Activated T-helper 17 cell treated with anti-CD3 and anti-CD28 coated beads, Interleukin-2, amount 50 U/mL, for 72 hours (primary cell): ENCODE results near the gene CMSS1. TPM values are rescaled to one million over a fixed set of nuclear protein-coding genes. Genes with fewer than 3 reads are reported as not detected.

Experiments used
- ATAC-seq: fragments of 150-1000 bp; cut with Tn5 transposase; replicated peaks from 2 replicates; pipeline ENCODE4 v1.10.0; 2021; ENCODE audit warnings: mild to moderate bottlenecking, moderate library complexity
- H3K27ac Mint-ChIP-seq: one replicate; pipeline ENCODE4 v1.8.0; 2022; ENCODE audit warnings: mixed read lengths
- H3K27me3 Mint-ChIP-seq: one replicate; pipeline ENCODE4 v1.8.0; 2022; ENCODE audit warnings: mixed read lengths
- H3K36me3 Mint-ChIP-seq: one replicate; pipeline ENCODE4 v1.8.0; 2022; ENCODE audit warnings: low read depth, mild to moderate bottlenecking, mixed read lengths
- H3K4me1 Mint-ChIP-seq: one replicate; pipeline ENCODE4 v1.8.0; 2022; ENCODE audit warnings: mixed read lengths
- H3K4me3 Mint-ChIP-seq: one replicate; pipeline ENCODE4 v1.8.0; 2022; ENCODE audit warnings: mild to moderate bottlenecking, mixed read lengths
- H3K9me3 Mint-ChIP-seq: one replicate; pipeline ENCODE4 v1.8.0; 2022; ENCODE audit warnings: mixed read lengths
- total RNA-seq, 2 donors: library from RNA; stranded (reverse); gene quantifications; one replicate each; pipeline ENCODE4 v1.2.3, GENCODE V29; 2022

The CMSS1 gene
- total RNA-seq, 2 donors from 2014 or later = 29.8 to 67.4 TPM

- Mint-ChIP-seq H3K27ac (no peak overlapping the region), H3K9me3 (peaks cover 6% of the 10 kb centered on the region), H3K4me3 (no peak overlapping the region), H3K36me3 (no peaks in the 10 kb centered on the region), H3K27me3 (no peaks in the 10 kb centered on the region), H3K4me1 (no peaks in the 10 kb centered on the region)
- no peak for ATAC-seq
Measured at GRCh38 chr3:99981138-99981537, 163.5 kb downstream of the CMSS1 start.

- no peak overlapping the region for H3K4me3 Mint-ChIP-seq
- no peak overlapping the region for H3K27ac Mint-ChIP-seq
- H3K9me3 Mint-ChIP-seq = no peaks in the 10 kb centered on the region
- H3K4me1 Mint-ChIP-seq = no peaks in the 10 kb centered on the region
- H3K27me3 Mint-ChIP-seq = no peaks in the 10 kb centered on the region
- H3K36me3 Mint-ChIP-seq = no peaks in the 10 kb centered on the region
- ATAC-seq = no peak
Measured at GRCh38 chr3:99982650-99983049, 165.0 kb downstream of the CMSS1 start.

- no peaks in the 10 kb centered on the region for H3K27me3 Mint-ChIP-seq
- H3K4me1 Mint-ChIP-seq = no peaks in the 10 kb centered on the region
- no peak overlapping the region for H3K27ac Mint-ChIP-seq
- no peak overlapping the region for H3K4me3 Mint-ChIP-seq
- ATAC-seq = no peak
- H3K36me3 Mint-ChIP-seq = no peaks in the 10 kb centered on the region
- H3K9me3 Mint-ChIP-seq = no peaks in the 10 kb centered on the region
Measured at GRCh38 chr3:99984139-99984538, 166.5 kb downstream of the CMSS1 start.

GRCh38 chr3:99984668-99985067 is 167.0 kb downstream of the CMSS1 start:
- H3K36me3 Mint-ChIP-seq = no peaks in the 10 kb centered on the region
- H3K4me1 Mint-ChIP-seq = no peaks in the 10 kb centered on the region
- no peaks in the 10 kb centered on the region for H3K27me3 Mint-ChIP-seq
- H3K27ac Mint-ChIP-seq = no peak overlapping the region
- no peaks in the 10 kb centered on the region for H3K9me3 Mint-ChIP-seq
- ATAC-seq = no peak
- no peak overlapping the region for H3K4me3 Mint-ChIP-seq

GRCh38 chr3:99990179-99990578 is 172.5 kb downstream of the CMSS1 start:
- no peak overlapping the region for H3K4me3 Mint-ChIP-seq
- no peaks in the 10 kb centered on the region for H3K36me3 Mint-ChIP-seq
- H3K27ac Mint-ChIP-seq = no peak overlapping the region
- no peaks in the 10 kb centered on the region for H3K4me1 Mint-ChIP-seq
- H3K9me3 Mint-ChIP-seq = peaks cover 7% of the 10 kb centered on the region
- H3K27me3 Mint-ChIP-seq = no peaks in the 10 kb centered on the region
- no peak for ATAC-seq

- Mint-ChIP-seq H3K4me1 (no peaks in the 10 kb centered on the region), H3K27ac (no peak overlapping the region), H3K9me3 (peaks cover 10% of the 10 kb centered on the region), H3K27me3 (no peaks in the 10 kb centered on the region), H3K4me3 (no peak overlapping the region), H3K36me3 (peaks cover 6% of the 10 kb centered on the region)
- no peak for ATAC-seq
Measured at GRCh38 chr3:99997293-99997692, 179.6 kb downstream of the CMSS1 start.

GRCh38 chr3:99999536-99999935 is 181.9 kb downstream of the CMSS1 start:
- no peaks in the 10 kb centered on the region for H3K27me3 Mint-ChIP-seq
- no peak overlapping the region for H3K4me3 Mint-ChIP-seq
- peaks cover 6% of the 10 kb centered on the region for H3K36me3 Mint-ChIP-seq
- H3K4me1 Mint-ChIP-seq = peaks cover 7% of the 10 kb centered on the region
- no peak for ATAC-seq
- no peak overlapping the region for H3K27ac Mint-ChIP-seq
- H3K9me3 Mint-ChIP-seq = peaks cover 6% of the 10 kb centered on the region

GRCh38 chr3:100001083-100001482 is 183.4 kb downstream of the CMSS1 start:
- Mint-ChIP-seq H3K27ac (no peak overlapping the region), H3K4me3 (no peak overlapping the region), H3K36me3 (peaks cover 2% of the 10 kb centered on the region), H3K4me1 (peaks cover 11% of the 10 kb centered on the region), H3K27me3 (no peaks in the 10 kb centered on the region), H3K9me3 (peaks cover 6% of the 10 kb centered on the region)
- no peak for ATAC-seq

- peaks cover 6% of the 10 kb centered on the region for H3K9me3 Mint-ChIP-seq
- no peaks in the 10 kb centered on the region for H3K36me3 Mint-ChIP-seq
- H3K4me3 Mint-ChIP-seq = no peak overlapping the region
- no peak overlapping the region for H3K27ac Mint-ChIP-seq
- no peak for ATAC-seq
- no peaks in the 10 kb centered on the region for H3K27me3 Mint-ChIP-seq
- H3K4me1 Mint-ChIP-seq = peaks cover 11% of the 10 kb centered on the region
Measured at GRCh38 chr3:100001526-100002270, 184.0 kb downstream of the CMSS1 start.

GRCh38 chr3:100002599-100003350 is 185.1 kb downstream of the CMSS1 start:
- no peak for ATAC-seq
- no peak overlapping the region for H3K4me3 Mint-ChIP-seq
- no peaks in the 10 kb centered on the region for H3K27me3 Mint-ChIP-seq
- H3K36me3 Mint-ChIP-seq = no peaks in the 10 kb centered on the region
- H3K4me1 Mint-ChIP-seq = peaks cover 11% of the 10 kb centered on the region
- peaks cover 6% of the 10 kb centered on the region for H3K9me3 Mint-ChIP-seq
- no peak overlapping the region for H3K27ac Mint-ChIP-seq

- Mint-ChIP-seq H3K4me1 (peaks cover 11% of the 10 kb centered on the region), H3K27ac (no peak overlapping the region), H3K36me3 (no peaks in the 10 kb centered on the region), H3K4me3 (no peak overlapping the region), H3K9me3 (peaks cover 3% of the 10 kb centered on the region), H3K27me3 (no peaks in the 10 kb centered on the region)
- ATAC-seq = no peak
Measured at GRCh38 chr3:100003609-100004503, 186.2 kb downstream of the CMSS1 start.

GRCh38 chr3:100004931-100005330 is 187.3 kb downstream of the CMSS1 start:
- Mint-ChIP-seq H3K4me1 (peaks cover 11% of the 10 kb centered on the region), H3K9me3 (no peaks in the 10 kb centered on the region), H3K36me3 (no peaks in the 10 kb centered on the region), H3K27me3 (no peaks in the 10 kb centered on the region), H3K27ac (no peak overlapping the region), H3K4me3 (no peak overlapping the region)
- no peak for ATAC-seq

- H3K9me3 Mint-ChIP-seq = no peaks in the 10 kb centered on the region
- H3K27ac Mint-ChIP-seq = no peak overlapping the region
- H3K36me3 Mint-ChIP-seq = peaks cover 2% of the 10 kb centered on the region
- no peak overlapping the region for H3K4me3 Mint-ChIP-seq
- no peak for ATAC-seq
- peaks cover 11% of the 10 kb centered on the region for H3K4me1 Mint-ChIP-seq
- no peaks in the 10 kb centered on the region for H3K27me3 Mint-ChIP-seq
Measured at GRCh38 chr3:100005665-100006393, 188.2 kb downstream of the CMSS1 start.
